GM21447 (cell line): ENCODE results near the gene FMNL3.
A peak's percentile ranks its signal among the peaks of the same experiment; 100 is the strongest.
"Not testable (repeated sequence)": the region's sequence is repeated elsewhere in the genome, so short reads cannot be mapped to it uniquely, and the experiment has no call there.

Source experiments
- ATAC-seq: cut with Tn5 transposase; IDR thresholded peaks from one replicate; pipeline ENCODE4 v1.9.1; 2021; ENCODE audit not compliant: unreplicated experiment

Gene FMNL3

DNA sequence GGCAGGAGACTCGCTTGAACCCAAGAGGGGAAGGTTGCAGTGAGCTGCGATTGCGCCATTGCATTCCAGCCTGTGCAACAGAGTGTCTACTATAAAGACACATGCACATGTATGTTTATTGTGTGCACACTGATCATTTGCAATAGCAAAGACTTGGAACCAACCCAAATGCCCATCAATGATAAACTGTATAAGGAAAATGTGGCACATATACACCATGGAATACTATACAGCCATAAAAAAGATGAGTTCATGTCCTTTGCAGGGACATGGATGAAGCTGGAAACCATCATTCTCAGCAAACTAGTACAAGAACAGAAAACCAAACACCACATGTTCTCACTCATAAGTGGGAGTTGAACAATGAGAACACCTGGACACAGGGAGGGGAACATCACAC is 6.7 kb upstream of the FMNL3 start:
- ATAC-seq: not testable (repeated sequence)

DNA sequence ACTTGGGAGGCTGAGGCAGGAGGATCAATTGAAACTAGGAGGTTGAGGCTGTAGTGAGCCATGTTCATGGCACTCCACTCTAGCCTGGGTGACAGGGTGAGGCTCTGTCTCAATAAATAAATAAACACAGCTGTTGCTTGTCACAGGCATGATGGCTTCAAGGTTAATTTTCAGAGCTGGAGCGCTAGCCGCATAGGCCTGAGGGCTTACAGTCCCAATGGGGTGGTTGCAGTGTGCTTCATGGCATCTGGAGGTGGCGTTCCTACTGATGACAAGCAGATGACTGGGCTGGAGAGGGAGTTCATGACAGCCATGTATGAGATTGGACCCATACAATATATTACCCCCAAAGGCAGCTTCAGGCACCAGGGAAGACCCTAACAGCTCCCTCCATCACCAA is 1.6 kb upstream of the FMNL3 start:
- no peak for ATAC-seq

GRCh38 chr12:49707812-49708147 is 575 bp upstream of the FMNL3 start:
- no peak for ATAC-seq

GRCh38 chr12:49706351-49707127 is 666 bp downstream of the FMNL3 start:
- ATAC-seq: peak; percentile 11

DNA sequence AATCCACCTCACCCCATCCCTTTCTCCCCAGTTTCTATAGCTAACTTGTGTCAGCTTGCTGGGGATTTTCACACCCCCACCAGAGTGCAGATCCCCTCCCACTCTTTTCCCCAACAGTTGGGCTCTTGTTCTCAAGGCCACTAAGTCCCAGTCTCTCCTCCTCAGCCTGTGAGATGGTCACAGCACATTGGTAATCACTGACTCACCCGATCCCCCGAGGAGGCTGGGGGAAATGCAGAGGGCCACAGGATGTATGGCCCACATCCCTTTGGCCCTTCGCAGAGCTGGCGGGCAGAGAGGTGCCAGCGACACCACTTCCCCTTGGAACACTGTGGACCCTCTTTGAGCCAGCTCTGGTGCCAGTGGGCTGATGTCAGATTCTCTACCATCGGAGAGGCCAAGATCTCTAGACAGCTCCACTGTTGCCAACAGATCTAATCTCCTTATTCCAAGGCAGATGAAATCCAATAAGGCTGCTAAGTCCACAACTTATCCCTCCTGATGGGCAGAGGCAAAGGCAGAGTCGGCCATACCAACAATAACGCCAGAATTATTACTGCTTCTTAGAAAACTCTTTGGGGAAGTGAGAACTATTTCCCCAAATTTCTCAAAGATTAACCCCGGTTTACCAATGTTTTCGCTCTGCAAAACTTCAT is 1.6 kb downstream of the FMNL3 start:
- ATAC-seq: peak; percentile 26

GRCh38 chr12:49703647-49704137 is 3.5 kb downstream of the FMNL3 start:
- peak; percentile 22 for ATAC-seq

DNA sequence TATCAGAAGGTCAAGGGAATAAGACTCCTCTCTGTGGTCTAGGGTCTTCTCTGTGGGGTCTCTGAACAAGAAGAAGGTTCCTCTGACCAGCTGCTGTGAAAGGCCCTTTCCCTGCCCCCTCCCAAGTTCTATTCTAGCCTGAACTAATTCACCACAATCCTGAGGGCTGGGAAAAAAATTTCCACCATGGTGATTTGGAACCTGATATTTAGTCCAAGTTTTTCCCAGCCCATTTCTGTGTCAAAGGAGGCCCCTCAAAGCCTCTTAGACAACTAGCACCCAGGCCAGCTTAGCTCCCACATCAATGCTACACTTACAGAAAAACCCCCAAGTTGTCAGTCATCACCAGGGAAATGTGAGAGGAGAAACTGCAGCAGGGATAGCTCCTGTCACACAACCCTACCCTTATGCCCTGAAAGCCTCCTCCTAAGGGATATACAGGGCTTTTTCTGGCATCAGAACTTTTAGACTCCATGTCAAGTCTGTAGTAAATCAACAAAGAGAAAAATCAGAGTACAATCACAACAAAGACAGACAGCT is 4.5 kb downstream of the FMNL3 start:
- ATAC-seq: no peak

GRCh38 chr12:49702009-49702408 is 5.2 kb downstream of the FMNL3 start:
- ATAC-seq: no peak

- ATAC-seq: peak; percentile 71
Observed at GRCh38 chr12:49698619-49699545, 8.3 kb downstream of the FMNL3 start.

DNA sequence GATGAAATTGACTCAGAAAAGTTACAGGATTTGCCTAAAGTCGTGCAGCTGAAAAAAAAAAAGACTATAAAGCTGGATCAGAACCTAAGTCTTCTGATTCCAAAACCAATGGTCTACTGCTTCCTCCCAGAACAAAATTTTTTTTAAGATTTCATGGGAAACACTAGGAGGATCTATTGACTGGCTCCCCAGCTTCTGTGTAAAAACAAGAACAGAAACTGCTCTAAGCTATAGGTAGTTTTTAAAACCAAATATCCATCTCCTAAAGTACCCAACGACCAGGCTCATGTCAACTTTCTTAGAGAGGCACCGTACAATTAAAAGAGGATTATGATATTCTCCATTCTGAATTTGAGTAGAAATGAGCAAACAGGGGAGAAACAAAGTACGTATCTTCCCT is 9.4 kb downstream of the FMNL3 start:
- no peak for ATAC-seq

DNA sequence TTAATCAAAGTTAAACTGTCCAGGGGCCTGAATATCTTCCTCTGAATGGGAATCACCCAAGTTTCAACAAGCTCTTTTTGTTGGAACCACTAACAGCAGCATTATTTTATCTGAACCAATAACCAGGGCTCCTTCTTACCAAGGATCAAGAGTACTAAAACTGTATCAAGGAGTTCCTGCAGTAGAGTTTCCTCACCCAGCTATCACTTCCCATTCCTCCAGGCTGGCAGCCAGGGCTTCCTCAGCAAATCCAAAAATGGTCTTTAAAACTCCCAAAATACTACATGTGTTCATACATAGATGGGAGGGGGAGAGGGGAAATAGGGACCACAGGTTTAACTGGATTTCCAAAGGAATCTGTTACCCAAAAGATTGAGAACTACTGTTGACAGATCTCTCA is 10.5 kb downstream of the FMNL3 start:
- ATAC-seq: no peak

DNA sequence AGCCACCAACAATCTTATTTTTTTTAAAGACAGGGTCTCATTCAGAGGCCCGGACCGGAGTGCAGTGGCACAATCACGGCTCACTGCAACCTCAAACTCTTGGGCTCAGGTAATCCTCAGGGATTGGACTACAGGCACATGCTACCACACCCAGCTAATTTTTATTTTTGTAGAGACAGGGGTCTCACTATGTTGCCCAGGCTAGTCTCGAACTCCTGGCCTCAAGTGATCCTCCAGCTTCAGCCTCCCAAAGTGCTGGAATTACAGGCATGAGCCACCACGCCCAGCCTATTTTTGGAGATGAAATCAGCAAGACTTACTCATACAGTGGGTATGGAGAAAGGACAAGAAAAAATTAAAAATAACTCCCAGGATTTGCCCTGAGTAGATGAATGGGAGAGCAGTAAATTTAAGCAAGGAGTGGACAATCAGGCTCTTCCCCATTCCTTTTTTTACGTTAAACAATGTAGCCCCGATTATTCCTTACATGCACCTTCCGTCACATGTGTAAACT is 13.2 kb downstream of the FMNL3 start:
- no peak for ATAC-seq

DNA sequence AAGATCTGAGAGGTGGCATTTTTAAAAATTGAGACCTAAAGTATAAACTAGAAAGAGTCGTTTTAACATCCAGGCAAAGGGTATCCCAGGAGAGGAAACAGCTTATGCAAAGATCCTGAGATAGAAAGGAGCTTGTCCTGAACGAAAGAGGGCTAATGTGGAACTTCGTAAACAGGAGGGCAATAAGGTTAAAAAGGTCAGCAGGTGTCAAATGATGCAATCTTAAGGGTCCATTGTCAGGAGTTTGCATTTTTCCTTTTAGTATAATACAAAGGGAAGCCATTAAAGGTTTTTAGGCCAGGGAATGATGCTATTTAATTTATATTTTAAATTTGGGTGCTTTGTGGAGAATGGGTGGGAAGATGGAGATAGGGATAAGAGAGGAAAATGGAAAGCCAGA is 14.4 kb downstream of the FMNL3 start:
- no peak for ATAC-seq

GRCh38 chr12:49689785-49690184 is 17.4 kb downstream of the FMNL3 start:
- ATAC-seq: no peak

- ATAC-seq: no peak
Observed at GRCh38 chr12:49689237-49689636, 18.0 kb downstream of the FMNL3 start.

GRCh38 chr12:49687941-49688340 is 19.3 kb downstream of the FMNL3 start:
- ATAC-seq: no peak

DNA sequence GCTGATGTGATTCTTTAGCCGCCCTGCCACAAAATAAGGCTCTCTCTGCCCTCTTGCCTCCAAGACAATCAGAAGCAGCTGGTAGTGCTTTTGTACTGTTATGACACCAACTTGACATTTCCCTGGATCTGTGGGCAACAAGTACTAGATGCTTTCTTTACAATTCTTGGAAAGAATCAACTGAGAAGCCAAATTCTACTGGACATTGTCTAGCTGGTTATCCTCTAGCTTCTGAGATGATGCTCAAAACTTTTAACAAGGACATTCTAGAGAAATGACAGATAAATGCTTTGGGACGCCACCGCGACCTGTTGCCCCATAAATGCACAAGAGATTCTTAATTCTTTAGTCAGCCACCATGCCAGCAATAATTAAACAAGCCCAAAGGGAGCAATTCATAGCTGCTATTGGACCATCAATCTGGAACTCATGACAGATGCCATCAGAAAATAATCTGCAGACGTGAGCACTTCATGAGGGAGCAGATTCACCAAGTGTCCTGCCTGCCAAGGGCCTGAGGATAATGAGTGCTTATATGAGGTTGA is 22.8 kb downstream of the FMNL3 start:
- ATAC-seq: no peak

- no peak for ATAC-seq
Observed at GRCh38 chr12:49683599-49684309, 23.5 kb downstream of the FMNL3 start.

DNA sequence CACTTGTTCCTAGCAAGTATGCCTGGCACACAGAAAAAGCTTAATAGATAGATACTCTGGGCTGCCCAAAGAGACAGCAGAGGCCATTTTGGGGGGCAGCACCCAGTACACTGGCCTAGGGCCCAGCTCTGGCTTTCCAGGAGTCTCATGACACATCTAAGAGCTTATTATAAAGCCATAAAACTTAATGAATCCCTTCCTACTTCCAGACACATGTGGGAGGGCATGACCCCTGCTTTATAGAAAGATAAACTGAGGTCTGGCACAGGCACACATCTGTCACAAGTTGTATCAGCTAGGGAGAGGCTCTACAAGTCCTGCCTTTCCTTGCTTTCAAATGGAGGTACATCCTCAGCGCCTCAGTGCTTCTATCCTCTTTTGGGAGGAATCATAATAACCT is 27.1 kb downstream of the FMNL3 start:
- ATAC-seq: no peak

GRCh38 chr12:49678711-49679110 is 28.5 kb downstream of the FMNL3 start:
- no peak for ATAC-seq
